Measurements from ENCODE around the gene CHTOP. TPM values are rescaled to one million over a fixed set of nuclear protein-coding genes. Genes with fewer than 3 reads are reported as not detected.

Gene CHTOP
- total RNA-seq, 2 experiments from 2014 or later = 70.9 to 107 TPM

DNA sequence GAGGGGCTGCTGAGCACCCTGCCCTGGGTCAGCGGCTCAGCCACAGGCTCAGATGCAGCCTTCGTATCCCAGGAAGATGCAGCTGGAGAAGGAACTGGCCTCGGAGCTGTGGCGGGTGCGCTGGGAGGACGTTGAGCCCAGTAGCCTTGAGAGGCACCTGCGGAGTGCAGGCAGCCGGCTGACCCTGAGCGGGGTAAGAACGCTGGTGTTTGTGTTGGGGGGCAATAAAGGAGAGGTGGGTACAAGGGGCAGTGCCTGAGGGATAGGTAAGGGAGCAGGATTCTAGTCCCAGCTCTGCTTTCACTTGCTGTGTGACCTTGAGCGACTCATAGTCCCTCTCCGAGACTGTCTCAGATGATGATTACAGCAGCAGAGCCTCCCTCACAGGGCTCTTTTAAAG is 51.0 kb downstream of the CHTOP start:
- H3K79me2 ChIP-seq (ENCODE audit: insufficient read depth, low read depth, low read length) = no peaks in the 10 kb centered on the region
- H3K4me3 ChIP-seq (ENCODE audit: low read depth, low read length, poor library complexity, severe bottlenecking) = no peak overlapping the region
- no peak overlapping the region for H3K27ac ChIP-seq (ENCODE audit: low read depth, low read length, poor library complexity, severe bottlenecking)
- H3K4me1 ChIP-seq (ENCODE audit: insufficient read depth, low read length, poor library complexity, severe bottlenecking) = peaks cover 12% of the 10 kb centered on the region
- no peak overlapping the region for H2AFZ ChIP-seq (ENCODE audit: low read length)
- no peaks in the 10 kb centered on the region for H4K20me1 ChIP-seq (ENCODE audit: insufficient read depth, low read length)
- no peak for TF ChIP-seq EZH2phosphoT487 (IDR thresholded peaks at IDR 0.05; ENCODE audit: borderline replicate concordance, low read depth, low read length)
- TF ChIP-seq, protein P1, sequence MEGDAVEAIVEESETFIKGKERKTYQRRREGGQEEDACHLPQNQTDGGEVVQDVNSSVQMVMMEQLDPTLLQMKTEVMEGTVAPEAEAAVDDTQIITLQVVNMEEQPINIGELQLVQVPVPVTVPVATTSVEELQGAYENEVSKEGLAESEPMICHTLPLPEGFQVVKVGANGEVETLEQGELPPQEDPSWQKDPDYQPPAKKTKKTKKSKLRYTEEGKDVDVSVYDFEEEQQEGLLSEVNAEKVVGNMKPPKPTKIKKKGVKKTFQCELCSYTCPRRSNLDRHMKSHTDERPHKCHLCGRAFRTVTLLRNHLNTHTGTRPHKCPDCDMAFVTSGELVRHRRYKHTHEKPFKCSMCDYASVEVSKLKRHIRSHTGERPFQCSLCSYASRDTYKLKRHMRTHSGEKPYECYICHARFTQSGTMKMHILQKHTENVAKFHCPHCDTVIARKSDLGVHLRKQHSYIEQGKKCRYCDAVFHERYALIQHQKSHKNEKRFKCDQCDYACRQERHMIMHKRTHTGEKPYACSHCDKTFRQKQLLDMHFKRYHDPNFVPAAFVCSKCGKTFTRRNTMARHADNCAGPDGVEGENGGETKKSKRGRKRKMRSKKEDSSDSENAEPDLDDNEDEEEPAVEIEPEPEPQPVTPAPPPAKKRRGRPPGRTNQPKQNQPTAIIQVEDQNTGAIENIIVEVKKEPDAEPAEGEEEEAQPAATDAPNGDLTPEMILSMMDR (conservative IDR thresholded peaks at IDR 0.05; ENCODE audit: low read length) = no peak
- intact Hi-C loops (cut with micrococcal nuclease; ENCODE audit: unreplicated experiment) = no loop called here
- ChIA-PET CTCF (ENCODE audit: unreplicated experiment) (no interaction called here), POLR2A (no interaction called here)
- DNase-seq (ENCODE audit: low spot score) = no peak
- H3K9me3 ChIP-seq (ENCODE audit: low read length) = no peaks in the 10 kb centered on the region
- no peak overlapping the region for H3K4me2 ChIP-seq (ENCODE audit: low read length)
- H3K9me2 ChIP-seq (ENCODE audit: insufficient read depth, low read length) = no peaks in the 10 kb centered on the region
- BruUV-seq (replicated peaks) = no TSS peak
- no peaks in the 10 kb centered on the region for H3K36me3 ChIP-seq (ENCODE audit: insufficient read depth, low read length)

DNA sequence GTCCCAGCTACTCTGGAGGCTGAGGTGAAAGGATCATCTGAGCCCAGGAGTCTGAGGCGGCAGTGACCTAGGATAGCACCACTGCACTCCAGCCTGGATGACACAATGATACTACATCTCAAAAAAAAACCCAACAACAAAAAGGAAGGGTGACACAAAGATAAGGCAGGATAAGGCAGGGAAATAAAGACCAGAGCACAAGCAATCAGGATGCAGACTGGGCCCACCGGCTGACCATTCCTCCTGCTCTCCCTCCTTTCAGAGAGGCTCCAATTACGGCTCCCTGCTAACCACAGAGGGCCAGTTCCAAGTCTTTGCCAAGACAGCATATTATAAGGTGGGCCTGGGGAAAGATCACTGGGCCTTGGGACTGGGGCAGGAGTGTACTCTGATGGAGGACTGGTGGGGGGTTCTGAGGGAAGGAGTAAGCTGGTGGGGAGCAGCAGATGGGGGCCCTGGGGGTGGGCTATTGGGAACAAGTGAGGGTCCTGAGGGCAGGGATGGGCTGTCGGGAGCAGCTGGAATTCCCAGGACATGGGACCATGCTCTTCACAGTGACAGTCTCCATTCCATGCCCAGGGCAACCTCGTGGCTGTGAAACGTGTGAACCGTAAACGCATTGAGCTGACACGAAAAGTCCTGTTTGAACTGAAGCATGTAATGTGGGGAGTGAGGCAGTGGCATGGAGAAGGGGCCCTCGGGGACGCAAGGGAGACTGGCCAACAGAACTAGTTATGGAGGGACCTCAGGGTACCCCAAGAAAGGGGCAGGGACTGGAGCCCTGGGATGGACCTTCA is 51.9 kb downstream of the CHTOP start:
- no peaks in the 10 kb centered on the region for H4K20me1 ChIP-seq (ENCODE audit: insufficient read depth, low read length)
- no peak overlapping the region for H3K4me3 ChIP-seq (ENCODE audit: low read depth, low read length, poor library complexity, severe bottlenecking)
- H3K4me2 ChIP-seq (ENCODE audit: low read length) = no peak overlapping the region
- H3K36me3 ChIP-seq (ENCODE audit: insufficient read depth, low read length) = no peaks in the 10 kb centered on the region
- peaks cover 12% of the 10 kb centered on the region for H3K4me1 ChIP-seq (ENCODE audit: insufficient read depth, low read length, poor library complexity, severe bottlenecking)
- no TSS peak for BruUV-seq (replicated peaks)
- no peak for DNase-seq (ENCODE audit: low spot score)
- no peaks in the 10 kb centered on the region for H3K79me2 ChIP-seq (ENCODE audit: insufficient read depth, low read depth, low read length)
- intact Hi-C loops (cut with micrococcal nuclease; ENCODE audit: unreplicated experiment) = no loop called here
- no peaks in the 10 kb centered on the region for H3K9me3 ChIP-seq (ENCODE audit: low read length)
- H3K9me2 ChIP-seq (ENCODE audit: insufficient read depth, low read length) = no peaks in the 10 kb centered on the region
- TF ChIP-seq, protein P1 (conservative IDR thresholded peaks at IDR 0.05; ENCODE audit: low read length) = no peak
- no peak for TF ChIP-seq EZH2phosphoT487 (IDR thresholded peaks at IDR 0.05; ENCODE audit: borderline replicate concordance, low read depth, low read length)
- CTCF ChIA-PET (ENCODE audit: unreplicated experiment) = no interaction called here
- H3K27ac ChIP-seq (ENCODE audit: low read depth, low read length, poor library complexity, severe bottlenecking) = no peak overlapping the region
- no peak overlapping the region for H2AFZ ChIP-seq (ENCODE audit: low read length)
- POLR2A ChIA-PET = interaction anchor here (0.5 kb wide), 1 partner anchor 40 kb away, joined by 3 read pairs; no protein-coding TSS in a partner anchor

Measured in OCI-LY7 (cell line).